Mesendoderm (in vitro differentiated cells): ENCODE data around the gene METRNL.

Experiments used
- DNase-seq: peaks from one replicate; pipeline ENCODE4 v3.0.0; 2013
- H2AK5ac ChIP-seq: 2 replicates; pipeline ENCODE4 v1.6.1; 2013; ENCODE audit warnings: low read length, inconsistent platforms
- H2BK120ac ChIP-seq: 2 replicates; pipeline ENCODE4 v1.6.1; 2013; ENCODE audit warnings: low read depth, mild to moderate bottlenecking, low read length, moderate library complexity, mixed read lengths
- H2BK15ac ChIP-seq: replicated peaks from 2 replicates; pipeline ENCODE4 v1.6.1; 2013; ENCODE audit warnings: low read depth, mild to moderate bottlenecking, moderate library complexity
- H2BK5ac ChIP-seq: 2 replicates; pipeline ENCODE4 v1.6.1; 2013; ENCODE audit warnings: low read length, inconsistent platforms
- H3K18ac ChIP-seq: 2 replicates; pipeline ENCODE4 v1.6.1; 2013; ENCODE audit warnings: mild to moderate bottlenecking, low read length, mixed read lengths
- H3K23ac ChIP-seq: one replicate; pipeline ENCODE4 v1.6.1; 2013; ENCODE audit warnings: low read length
- H3K27ac ChIP-seq: 2 replicates; pipeline ENCODE4 v1.5.1; 2013; ENCODE audit warnings: low read depth, mild to moderate bottlenecking, inconsistent platforms, low read length, moderate library complexity
- H3K27me3 ChIP-seq: 2 replicates; pipeline ENCODE4 v1.6.1; 2013; ENCODE audit warnings: low read length, control low read depth, mild to moderate bottlenecking, inconsistent platforms; ENCODE audit not compliant: insufficient read depth, poor library complexity
- H3K36me3 ChIP-seq: 2 replicates; pipeline ENCODE4 v1.6.1; 2013; ENCODE audit warnings: low read length, inconsistent platforms; ENCODE audit not compliant: control insufficient read depth, insufficient read depth
- H3K4ac ChIP-seq: one replicate; pipeline ENCODE4 v1.6.1; 2013; ENCODE audit warnings: low read depth, mild to moderate bottlenecking, low read length, moderate library complexity
- H3K4me1 ChIP-seq: 2 replicates; pipeline ENCODE4 v1.6.1; 2013; ENCODE audit warnings: low read depth, low read length, inconsistent platforms; ENCODE audit not compliant: control insufficient read depth
- H3K4me2 ChIP-seq: 2 replicates; pipeline ENCODE4 v1.6.1; 2013; ENCODE audit warnings: low read length
- H3K4me3 ChIP-seq: 2 replicates; pipeline ENCODE4 v1.5.1; 2013; ENCODE audit warnings: mild to moderate bottlenecking, low read length
- H3K56ac ChIP-seq: one replicate; pipeline ENCODE4 v1.6.1; 2013; ENCODE audit warnings: low read length
- H3K79me1 ChIP-seq: 2 replicates; pipeline ENCODE4 v1.6.1; 2013; ENCODE audit warnings: low read length, inconsistent platforms
- H3K79me2 ChIP-seq: 2 replicates; pipeline ENCODE4 v1.6.1; 2013; ENCODE audit warnings: mild to moderate bottlenecking, low read length; ENCODE audit not compliant: control insufficient read depth, insufficient read depth
- H3K9ac ChIP-seq: 2 replicates; pipeline ENCODE4 v1.6.1; 2013; ENCODE audit warnings: low read length, inconsistent platforms
- H4K5ac ChIP-seq: one replicate; pipeline ENCODE4 v1.6.1; 2013; ENCODE audit warnings: low read length
- H4K8ac ChIP-seq: one replicate; pipeline ENCODE4 v1.6.1; 2013; ENCODE audit warnings: low read depth, mild to moderate bottlenecking, control low read depth, low read length, moderate library complexity
- WGBS: extraction: QIAGEN DNeasy Blood & Tissue Kit; methylation state at CpG from one replicate; pipeline ENCODE4 v1.1.7; 2013; ENCODE audit warnings: low lambda C conversion rate, missing lambda C conversion rate; ENCODE audit not compliant: insufficient coverage; ENCODE audit errors: extremely low coverage; 5-methylcytosine and 5-hydroxymethylcytosine counted together

METRNL gene

GRCh38 chr17:83100853-83101391 lies 21.5 kb downstream of the METRNL start:
- no peak overlapping the region for H2BK15ac ChIP-seq
- H3K27ac ChIP-seq = no peak overlapping the region
- H3K18ac ChIP-seq = no peak overlapping the region
- WGBS = no CpG with 5 or more reads among the region's 22 CpGs
- H3K9ac ChIP-seq = no peak overlapping the region
- H3K56ac ChIP-seq = no peak overlapping the region
- H2BK5ac ChIP-seq = no peak overlapping the region
- no peak overlapping the region for H2AK5ac ChIP-seq
- H3K4me2 ChIP-seq = no peak overlapping the region
- H3K36me3 ChIP-seq = no peaks in the 10 kb centered on the region
- no peak overlapping the region for H2BK120ac ChIP-seq
- H3K79me2 ChIP-seq = no peaks in the 10 kb centered on the region
- no peaks in the 10 kb centered on the region for H3K27me3 ChIP-seq
- H3K4me1 ChIP-seq = no peaks in the 10 kb centered on the region
- no peak overlapping the region for H4K8ac ChIP-seq
- H3K4ac ChIP-seq = no peak overlapping the region
- DNase-seq = no peak
- H3K4me3 ChIP-seq = no peak overlapping the region
- H3K23ac ChIP-seq = no peak overlapping the region
- H3K79me1 ChIP-seq = no peaks in the 10 kb centered on the region
- H4K5ac ChIP-seq = no peak overlapping the region

- no peaks in the 10 kb centered on the region for H3K79me2 ChIP-seq
- no peak overlapping the region for H2AK5ac ChIP-seq
- H3K4me2 ChIP-seq = no peak overlapping the region
- no peak overlapping the region for H2BK120ac ChIP-seq
- no peak overlapping the region for H4K8ac ChIP-seq
- H3K4me1 ChIP-seq = no peaks in the 10 kb centered on the region
- no CpG with 5 or more reads among the region's 22 CpGs for WGBS
- H3K27ac ChIP-seq = no peak overlapping the region
- no peaks in the 10 kb centered on the region for H3K27me3 ChIP-seq
- H3K23ac ChIP-seq = no peak overlapping the region
- no peaks in the 10 kb centered on the region for H3K79me1 ChIP-seq
- H3K36me3 ChIP-seq = no peaks in the 10 kb centered on the region
- no peak overlapping the region for H2BK5ac ChIP-seq
- no peak overlapping the region for H2BK15ac ChIP-seq
- H3K56ac ChIP-seq = no peak overlapping the region
- no peak for DNase-seq
- H3K4ac ChIP-seq = no peak overlapping the region
- H3K9ac ChIP-seq = no peak overlapping the region
- no peak overlapping the region for H3K18ac ChIP-seq
- H3K4me3 ChIP-seq = no peak overlapping the region
- H4K5ac ChIP-seq = no peak overlapping the region
Measured at GRCh38 chr17:83101805-83102480, 22.5 kb downstream of the METRNL start.

- H2AK5ac ChIP-seq = no peak overlapping the region
- no peak overlapping the region for H3K4me2 ChIP-seq
- H2BK120ac ChIP-seq = no peak overlapping the region
- H3K4ac ChIP-seq = no peak overlapping the region
- no peak overlapping the region for H3K56ac ChIP-seq
- no peak overlapping the region for H4K5ac ChIP-seq
- H3K79me2 ChIP-seq = no peaks in the 10 kb centered on the region
- H3K27me3 ChIP-seq = no peaks in the 10 kb centered on the region
- H3K23ac ChIP-seq = no peak overlapping the region
- no peak overlapping the region for H3K27ac ChIP-seq
- no peak overlapping the region for H2BK15ac ChIP-seq
- no peak overlapping the region for H4K8ac ChIP-seq
- DNase-seq = no peak
- H3K79me1 ChIP-seq = no peaks in the 10 kb centered on the region
- no CpG with 5 or more reads among the region's 60 CpGs for WGBS
- no peaks in the 10 kb centered on the region for H3K4me1 ChIP-seq
- H3K36me3 ChIP-seq = no peaks in the 10 kb centered on the region
- no peak overlapping the region for H2BK5ac ChIP-seq
- H3K18ac ChIP-seq = no peak overlapping the region
- no peak overlapping the region for H3K4me3 ChIP-seq
- no peak overlapping the region for H3K9ac ChIP-seq
Measured at GRCh38 chr17:83103200-83103942, 24.0 kb downstream of the METRNL start.

- no CpG with 5 or more reads among the region's 10 CpGs for WGBS
- H3K23ac ChIP-seq = no peak overlapping the region
- no peaks in the 10 kb centered on the region for H3K79me1 ChIP-seq
- H3K9ac ChIP-seq = no peak overlapping the region
- H3K4me2 ChIP-seq = no peak overlapping the region
- no peaks in the 10 kb centered on the region for H3K27me3 ChIP-seq
- H4K5ac ChIP-seq = no peak overlapping the region
- H2BK120ac ChIP-seq = no peak overlapping the region
- no peak overlapping the region for H3K56ac ChIP-seq
- H3K27ac ChIP-seq = no peak overlapping the region
- H4K8ac ChIP-seq = no peak overlapping the region
- no peak overlapping the region for H3K4me3 ChIP-seq
- no peak overlapping the region for H2BK15ac ChIP-seq
- no peaks in the 10 kb centered on the region for H3K4me1 ChIP-seq
- H2AK5ac ChIP-seq = no peak overlapping the region
- no peak overlapping the region for H3K18ac ChIP-seq
- H3K36me3 ChIP-seq = no peaks in the 10 kb centered on the region
- no peak for DNase-seq
- H3K4ac ChIP-seq = no peak overlapping the region
- no peaks in the 10 kb centered on the region for H3K79me2 ChIP-seq
- no peak overlapping the region for H2BK5ac ChIP-seq
Measured at GRCh38 chr17:83103943-83104311, 24.5 kb downstream of the METRNL start.

GRCh38 chr17:83104577-83105505 lies 25.4 kb downstream of the METRNL start:
- no peak overlapping the region for H4K5ac ChIP-seq
- no peak overlapping the region for H3K27ac ChIP-seq
- no peak overlapping the region for H3K18ac ChIP-seq
- H3K23ac ChIP-seq = peak overlapping the region; percentile 9
- no peak overlapping the region for H2BK5ac ChIP-seq
- H4K8ac ChIP-seq = no peak overlapping the region
- no peak overlapping the region for H3K9ac ChIP-seq
- no peak overlapping the region for H2BK15ac ChIP-seq
- no peaks in the 10 kb centered on the region for H3K36me3 ChIP-seq
- no peak overlapping the region for H3K4me3 ChIP-seq
- no peaks in the 10 kb centered on the region for H3K4me1 ChIP-seq
- no CpG with 5 or more reads among the region's 45 CpGs for WGBS
- no peak overlapping the region for H3K4me2 ChIP-seq
- DNase-seq = no peak
- no peak overlapping the region for H2AK5ac ChIP-seq
- H3K56ac ChIP-seq = no peak overlapping the region
- H3K79me2 ChIP-seq = no peaks in the 10 kb centered on the region
- no peak overlapping the region for H3K4ac ChIP-seq
- H2BK120ac ChIP-seq = no peak overlapping the region
- H3K27me3 ChIP-seq = no peaks in the 10 kb centered on the region
- H3K79me1 ChIP-seq = no peaks in the 10 kb centered on the region
